Tibial nerve (tissue), 3 donors: Measurements from ENCODE around the gene SLC7A4.

ENCODE experiments used
- CTCF ChIP-seq, 5 experiments: fragments of 200-600 bp in 3 of 5; fragments of 450-650 bp in 2 of 5; sonication (generic) in 3 of 5; IDR thresholded peaks; one replicate each; pipeline ENCODE4 v1.5.1; 2016 to 2019; ENCODE audit warnings: antibody characterized with exemption in 5 of 5, mild to moderate bottlenecking in 3 of 5, moderate library complexity in 2 of 5
- POLR2A ChIP-seq, 2 donors: fragments of 450-650 bp; IDR thresholded peaks; one replicate each; pipeline ENCODE4 v1.6.1; 2017; ENCODE audit warnings: antibody characterized with exemption in 2 of 2, mild to moderate bottlenecking in 2 of 2, moderate library complexity in 2 of 2

GRCh38 chr22:21067075-21067900 lies 34.9 kb upstream of the SLC7A4 start:
- no peak for TF ChIP-seq CTCF (IDR thresholded peaks at IDR 0.05)
- no peak for TF ChIP-seq POLR2A (IDR thresholded peaks at IDR 0.05)
